Spinal cord (tissue), 10 donors: ENCODE data around the gene SLC12A7. TPM values are rescaled to one million over a fixed set of nuclear protein-coding genes. Genes with fewer than 3 reads are reported as not detected.
A peak's percentile ranks its signal among the peaks of the same experiment; 100 is the strongest.
"Not testable (repeated sequence)": the region's sequence is repeated elsewhere in the genome, so short reads cannot be mapped to it uniquely, and the experiment has no call there.

Experiments used
- DNase-seq, 6 donors: peaks; one replicate each; pipeline versions ENCODE4 v3.0.0 to v3.0.0-alpha.2; 2013 to 2015; ENCODE audit warnings: low spot score in 6 of 6, low read depth in 4 of 6
- H3K27ac ChIP-seq: one replicate; pipeline ENCODE4 v1.5.1; 2013; ENCODE audit warnings: low read depth, low read length, control low read depth
- H3K27me3 ChIP-seq: one replicate; pipeline ENCODE4 v1.6.1; 2013; ENCODE audit warnings: low read length; ENCODE audit not compliant: control insufficient read depth, insufficient read depth
- H3K36me3 ChIP-seq: one replicate; pipeline ENCODE4 v1.6.1; 2013; ENCODE audit warnings: low read length; ENCODE audit not compliant: control insufficient read depth, insufficient read depth
- H3K4me1 ChIP-seq: one replicate; pipeline ENCODE4 v1.6.1; 2013; ENCODE audit warnings: low read length; ENCODE audit not compliant: control insufficient read depth, insufficient read depth
- H3K4me3 ChIP-seq: one replicate; pipeline ENCODE4 v1.5.1; 2013; ENCODE audit warnings: low read depth, low read length, control low read depth
- H3K9me3 ChIP-seq: one replicate; pipeline ENCODE4 v1.6.1; 2013; ENCODE audit warnings: low read length; ENCODE audit not compliant: control insufficient read depth, insufficient read depth
- WGBS: methylation state at CpG from one replicate; pipeline ENCODE4 v1.1.5; 2013; ENCODE audit warnings: missing lambda C conversion rate; ENCODE audit not compliant: insufficient coverage; 5-methylcytosine and 5-hydroxymethylcytosine counted together
- long read RNA-seq, 4 donors: transcript quantifications; one replicate each; lab custom pipeline, GENCODE V29; 2026
- polyA plus RNA-seq, 2 donors: library from polyadenylated mRNA; unstranded; fragments of 120-200 nt; gene quantifications; one replicate each; pipeline ENCODE4 v1.2.1, GENCODE V29; 2013; ENCODE audit not compliant: insufficient read length in 2 of 2
- total RNA-seq, 2 donors: library from RNA; depleted of rRNA in 1 of 2; stranded (reverse); fragments of 120-200 nt in 1 of 2; fragments of >200 nt in 1 of 2; gene quantifications; one replicate each; pipeline versions ENCODE4 v1.2.3 to v1.2.4, GENCODE V29; 2013 to 2014
- donor health status: healthy.

SLC12A7 gene
- 10 to 100 TPM in 1 of 2 donors, 1 to 10 TPM in 1; 8.7 to 13.3 TPM for total RNA-seq
- polyA plus RNA-seq: 10 to 100 TPM; 19.4 to 21.3 TPM
- long read RNA-seq, donor 1: 0 reads
- long read RNA-seq, donor 2: 0 reads
- long read RNA-seq, donor 3: 0 reads
- long read RNA-seq, donor 4: 0 reads

GRCh38 chr5:1111727-1112289, at the start of gene SLC12A7:
TSS of gene SLC12A7 (minus strand) at chr5:1112063. CDS start at chr5:1111991, 72 bp downstream.
- H3K9me3 ChIP-seq: no peaks in the 10 kb centered on the region
- peaks cover 14% of the 10 kb centered on the region for H3K4me1 ChIP-seq
- DNase-seq: peak in 1 of 6 donors; percentile 52
- H3K27ac ChIP-seq: peak within 1 kb of the TSS; percentile 29
- under 1% methylated on average over 69 of the region's 79 CpGs for WGBS
- H3K27me3 ChIP-seq: peaks cover 9% of the 10 kb centered on the region
- H3K36me3 ChIP-seq: no peaks in the 10 kb centered on the region
- H3K4me3 ChIP-seq: peak within 1 kb of the TSS; percentile 54

GRCh38 chr5:1161108-1161832, 49.4 kb upstream of the SLC12A7 start:
- Histone ChIP-seq H3K36me3 (no peaks in the 10 kb centered on the region), H3K27ac (no peak overlapping the region), H3K4me3 (no peak overlapping the region), H3K9me3 (no peaks in the 10 kb centered on the region), H3K4me1 (peaks cover 24% of the 10 kb centered on the region), H3K27me3 (peaks cover 10% of the 10 kb centered on the region)
- no peak for DNase-seq
- 71% methylated on average over 23 of the region's 23 CpGs for WGBS

- no peak for DNase-seq
- 84% methylated on average over 4 of the region's 4 CpGs for WGBS
- peaks cover 28% of the 10 kb centered on the region for H3K4me1 ChIP-seq
- H3K4me3 ChIP-seq: no peak overlapping the region
- peaks cover 20% of the 10 kb centered on the region for H3K27me3 ChIP-seq
- H3K9me3 ChIP-seq: no peaks in the 10 kb centered on the region
- no peaks in the 10 kb centered on the region for H3K36me3 ChIP-seq
- no peak overlapping the region for H3K27ac ChIP-seq
Observed at GRCh38 chr5:1159774-1160406, 48.0 kb upstream of the SLC12A7 start.

DNA sequence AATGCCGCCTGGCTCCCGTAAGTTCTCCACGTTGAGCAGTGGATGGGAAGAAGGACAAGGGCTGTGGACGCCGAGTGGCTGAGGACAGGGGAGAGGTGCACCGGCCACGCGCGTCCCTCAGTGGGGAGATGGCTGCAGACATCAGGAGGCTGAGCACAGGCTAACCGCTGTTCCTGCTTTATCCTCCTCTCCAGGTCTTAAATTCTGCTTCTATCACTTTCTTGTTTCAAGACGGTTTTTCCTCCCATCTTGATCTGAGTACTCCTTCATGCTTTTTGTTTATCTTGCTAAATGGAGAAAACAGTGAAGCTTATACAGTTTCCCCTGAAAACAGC, 47.4 kb upstream of the SLC12A7 start:
- Histone ChIP-seq H3K4me3 (no peak overlapping the region), H3K4me1 (peaks cover 28% of the 10 kb centered on the region), H3K36me3 (no peaks in the 10 kb centered on the region), H3K27ac (no peak overlapping the region), H3K27me3 (peaks cover 25% of the 10 kb centered on the region), H3K9me3 (no peaks in the 10 kb centered on the region)
- WGBS: 69% methylated on average over 4 of the region's 11 CpGs
- DNase-seq: no peak

DNA sequence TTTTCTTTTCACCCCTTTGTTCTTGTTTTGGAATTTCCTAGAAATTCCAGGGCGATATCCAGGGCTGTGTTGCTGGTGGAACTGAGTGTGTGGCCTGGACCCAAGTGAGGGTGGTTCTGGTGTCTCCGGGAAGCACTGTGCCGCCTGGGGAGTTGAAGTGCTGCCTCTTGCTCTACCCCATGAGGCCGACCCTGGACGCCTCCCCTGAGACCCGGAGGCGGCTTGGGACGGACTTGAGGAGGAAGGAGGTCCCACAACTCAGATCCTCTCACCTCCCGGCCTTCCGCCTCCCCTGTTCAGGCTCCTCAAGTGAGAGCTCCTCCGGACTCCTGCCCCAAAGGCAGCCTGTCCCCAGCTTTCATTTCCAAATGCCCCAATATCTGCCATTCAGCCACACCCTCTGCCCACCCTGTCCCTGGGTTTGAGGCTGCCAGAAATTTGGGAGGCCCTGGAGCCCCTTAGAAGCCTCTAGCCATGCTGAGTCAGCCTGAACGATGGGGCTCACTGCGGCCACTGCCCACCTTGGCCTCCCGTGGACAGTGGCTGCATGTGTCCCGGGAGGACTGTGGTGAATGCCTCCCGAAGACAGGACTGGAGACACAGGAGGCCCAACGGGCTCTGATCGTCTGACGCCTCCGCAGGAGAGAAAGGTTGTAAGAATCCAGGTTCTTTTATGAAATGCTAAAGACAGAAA, 46.9 kb upstream of the SLC12A7 start:
- 84% methylated on average over 20 of the region's 20 CpGs for WGBS
- no peak overlapping the region for H3K4me3 ChIP-seq
- no peak for DNase-seq
- H3K9me3 ChIP-seq: no peaks in the 10 kb centered on the region
- no peak overlapping the region for H3K27ac ChIP-seq
- peaks cover 28% of the 10 kb centered on the region for H3K4me1 ChIP-seq
- no peaks in the 10 kb centered on the region for H3K36me3 ChIP-seq
- H3K27me3 ChIP-seq: peaks cover 26% of the 10 kb centered on the region

- WGBS: 100% methylated on average over 1 of the region's 2 CpGs
- not testable (repeated sequence) for H3K36me3 ChIP-seq, DNase-seq, H3K9me3 ChIP-seq, H3K27ac ChIP-seq, H3K4me3 ChIP-seq
- Histone ChIP-seq H3K27me3 (peaks cover 35% of the 10 kb centered on the region), H3K4me1 (peaks cover 31% of the 10 kb centered on the region)
Observed at GRCh38 chr5:1157461-1157986, 45.7 kb upstream of the SLC12A7 start.

DNA sequence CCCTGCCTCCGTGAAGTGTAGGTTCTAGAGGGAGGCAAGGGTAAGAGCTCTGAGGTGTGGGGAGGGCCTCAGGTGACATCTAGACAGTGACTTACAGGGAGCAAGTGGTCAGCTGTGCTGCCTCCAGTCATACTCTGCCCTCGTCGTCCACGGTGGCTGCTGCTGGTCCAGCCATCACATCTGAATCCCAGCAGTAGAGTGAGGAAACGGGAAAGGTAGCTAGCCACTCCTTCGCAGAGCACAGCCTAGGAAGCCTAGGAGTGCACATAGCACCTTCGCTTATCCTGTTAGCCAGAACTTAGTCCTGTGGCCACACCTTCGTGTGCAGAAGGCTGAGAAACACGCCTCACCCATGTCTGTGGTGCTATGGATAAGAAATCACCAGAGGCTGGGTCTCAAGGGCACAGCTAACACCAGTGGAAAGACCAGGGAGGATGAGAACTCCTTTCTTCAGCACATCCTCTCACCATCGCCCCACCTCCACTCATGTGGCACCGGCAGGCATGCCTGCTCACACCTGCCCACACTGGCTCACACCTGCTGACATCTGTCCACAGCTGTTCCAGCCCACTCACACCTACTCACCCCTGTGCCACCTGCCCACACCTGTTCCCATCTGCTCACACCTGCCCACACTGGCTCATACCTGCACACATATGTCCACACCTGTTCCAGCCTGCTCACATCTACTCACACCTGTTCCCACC, 45.0 kb upstream of the SLC12A7 start:
- Histone ChIP-seq H3K36me3 (no peaks in the 10 kb centered on the region), H3K9me3 (no peaks in the 10 kb centered on the region), H3K4me1 (peaks cover 31% of the 10 kb centered on the region), H3K4me3 (no peak overlapping the region), H3K27ac (no peak overlapping the region), H3K27me3 (peaks cover 35% of the 10 kb centered on the region)
- no peak for DNase-seq
- over 99% methylated on average over 11 of the region's 11 CpGs for whole genome bisulfite sequencing

DNA sequence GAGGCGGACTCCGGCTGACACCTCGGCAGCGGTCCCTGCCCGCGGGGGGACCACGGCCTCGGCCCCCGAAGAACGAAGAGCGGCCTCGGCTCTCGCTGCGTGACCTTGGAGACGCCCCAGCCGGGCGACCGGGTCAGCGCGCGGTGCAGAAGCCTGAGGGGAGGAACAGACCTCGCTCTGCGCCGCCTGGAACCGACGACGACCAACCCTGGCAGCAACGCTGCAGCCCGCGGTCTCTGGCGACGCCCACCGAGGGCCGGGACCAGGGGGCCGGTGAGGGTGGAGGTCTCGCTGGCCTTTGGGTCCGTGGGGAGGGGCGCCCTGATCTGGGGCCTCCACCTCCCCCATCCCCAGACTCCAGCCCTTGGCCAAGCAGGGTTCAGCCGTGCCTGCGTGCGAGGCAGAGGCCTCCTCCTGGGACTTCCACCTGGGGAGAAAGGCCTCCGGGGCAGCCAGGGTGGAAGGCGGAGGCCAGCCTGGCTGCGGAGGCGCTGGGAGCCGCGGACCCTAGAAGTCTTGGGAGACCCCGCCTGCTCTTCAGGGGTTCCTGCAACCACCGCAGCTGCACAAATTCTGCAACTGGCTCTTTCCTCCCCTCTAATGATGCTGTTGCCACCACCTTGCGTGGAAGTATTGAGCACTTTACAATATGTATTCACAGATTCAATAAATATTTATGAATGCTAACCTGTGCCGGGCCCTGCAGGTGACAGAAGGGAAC, 44.3 kb upstream of the SLC12A7 start:
- H3K36me3 ChIP-seq: no peaks in the 10 kb centered on the region
- peaks cover 25% of the 10 kb centered on the region for H3K4me1 ChIP-seq
- H3K9me3 ChIP-seq: no peaks in the 10 kb centered on the region
- H3K4me3 ChIP-seq: no peak overlapping the region
- no peak overlapping the region for H3K27ac ChIP-seq
- H3K27me3 ChIP-seq: peaks cover 35% of the 10 kb centered on the region
- 13% methylated on average over 49 of the region's 51 CpGs for WGBS
- DNase-seq: no peak
